ENCODE data around the gene MGAT5.

GRCh38 chr2:134401081-134401497 lies 147.2 kb downstream of the MGAT5 start:
- TF ChIP-seq, protein P1, sequence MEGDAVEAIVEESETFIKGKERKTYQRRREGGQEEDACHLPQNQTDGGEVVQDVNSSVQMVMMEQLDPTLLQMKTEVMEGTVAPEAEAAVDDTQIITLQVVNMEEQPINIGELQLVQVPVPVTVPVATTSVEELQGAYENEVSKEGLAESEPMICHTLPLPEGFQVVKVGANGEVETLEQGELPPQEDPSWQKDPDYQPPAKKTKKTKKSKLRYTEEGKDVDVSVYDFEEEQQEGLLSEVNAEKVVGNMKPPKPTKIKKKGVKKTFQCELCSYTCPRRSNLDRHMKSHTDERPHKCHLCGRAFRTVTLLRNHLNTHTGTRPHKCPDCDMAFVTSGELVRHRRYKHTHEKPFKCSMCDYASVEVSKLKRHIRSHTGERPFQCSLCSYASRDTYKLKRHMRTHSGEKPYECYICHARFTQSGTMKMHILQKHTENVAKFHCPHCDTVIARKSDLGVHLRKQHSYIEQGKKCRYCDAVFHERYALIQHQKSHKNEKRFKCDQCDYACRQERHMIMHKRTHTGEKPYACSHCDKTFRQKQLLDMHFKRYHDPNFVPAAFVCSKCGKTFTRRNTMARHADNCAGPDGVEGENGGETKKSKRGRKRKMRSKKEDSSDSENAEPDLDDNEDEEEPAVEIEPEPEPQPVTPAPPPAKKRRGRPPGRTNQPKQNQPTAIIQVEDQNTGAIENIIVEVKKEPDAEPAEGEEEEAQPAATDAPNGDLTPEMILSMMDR (IDR thresholded peaks at IDR 0.05) = no peak
- no peak for TF ChIP-seq POLR2A (IDR thresholded peaks at IDR 0.05; ENCODE audit: low read depth)
- no peak for TF ChIP-seq POLR2AphosphoS5 (IDR thresholded peaks at IDR 0.05)
